Measurements from ENCODE around the gene TMEM176A.

DNA sequence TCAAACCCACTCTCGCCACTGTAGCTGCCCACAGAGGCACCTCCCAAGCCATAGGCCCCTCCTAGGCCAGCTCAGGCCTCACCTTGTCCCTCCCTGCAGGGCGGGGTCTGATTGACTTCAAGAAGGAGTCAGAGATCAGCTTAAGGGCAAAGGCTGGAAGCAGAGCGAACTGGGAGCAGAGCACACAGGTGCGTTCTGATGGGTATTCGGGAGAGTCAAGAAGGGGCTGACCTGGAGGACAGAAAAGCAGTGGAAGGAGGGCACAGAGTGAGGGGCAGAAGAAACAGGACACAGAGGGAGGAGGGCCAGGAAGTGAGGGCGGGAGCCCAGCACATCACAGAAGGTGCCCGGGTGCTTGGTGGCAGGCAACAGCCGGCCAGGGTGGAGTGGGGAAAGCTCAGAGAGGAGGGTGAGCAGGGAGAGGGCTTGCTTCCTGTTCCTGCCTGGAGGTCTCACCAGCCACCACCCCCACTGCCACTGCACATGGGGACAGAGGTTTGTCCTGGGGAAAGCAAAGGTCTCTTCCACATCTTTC lies 51.9 kb downstream of the TMEM176A start, which contains the start of gene AOC1:
- no peak for TF ChIP-seq POLR2A (IDR thresholded peaks at IDR 0.05; ENCODE audit: borderline replicate concordance, extremely low read depth, insufficient read depth, insufficient read length)
- no peak for TF ChIP-seq RAD21 (IDR thresholded peaks at IDR 0.05; ENCODE audit: low read depth)
- TF ChIP-seq, protein P1, sequence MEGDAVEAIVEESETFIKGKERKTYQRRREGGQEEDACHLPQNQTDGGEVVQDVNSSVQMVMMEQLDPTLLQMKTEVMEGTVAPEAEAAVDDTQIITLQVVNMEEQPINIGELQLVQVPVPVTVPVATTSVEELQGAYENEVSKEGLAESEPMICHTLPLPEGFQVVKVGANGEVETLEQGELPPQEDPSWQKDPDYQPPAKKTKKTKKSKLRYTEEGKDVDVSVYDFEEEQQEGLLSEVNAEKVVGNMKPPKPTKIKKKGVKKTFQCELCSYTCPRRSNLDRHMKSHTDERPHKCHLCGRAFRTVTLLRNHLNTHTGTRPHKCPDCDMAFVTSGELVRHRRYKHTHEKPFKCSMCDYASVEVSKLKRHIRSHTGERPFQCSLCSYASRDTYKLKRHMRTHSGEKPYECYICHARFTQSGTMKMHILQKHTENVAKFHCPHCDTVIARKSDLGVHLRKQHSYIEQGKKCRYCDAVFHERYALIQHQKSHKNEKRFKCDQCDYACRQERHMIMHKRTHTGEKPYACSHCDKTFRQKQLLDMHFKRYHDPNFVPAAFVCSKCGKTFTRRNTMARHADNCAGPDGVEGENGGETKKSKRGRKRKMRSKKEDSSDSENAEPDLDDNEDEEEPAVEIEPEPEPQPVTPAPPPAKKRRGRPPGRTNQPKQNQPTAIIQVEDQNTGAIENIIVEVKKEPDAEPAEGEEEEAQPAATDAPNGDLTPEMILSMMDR (IDR thresholded peaks at IDR 0.05 in 2 of 3, conservative IDR thresholded peaks at IDR 0.05 in 1 of 3; ENCODE audit: borderline replicate concordance in 1 of 3, insufficient read depth in 1 of 3, low read depth in 2 of 3, low read length in 2 of 3): no peak
- no peak for TF ChIP-seq POLR2AphosphoS5 (IDR thresholded peaks at IDR 0.05; ENCODE audit: low read depth, low read length)
- TF ChIP-seq SP1 (IDR thresholded peaks at IDR 0.05; ENCODE audit: low read depth): no peak
